NT2/D1 (cell line): ENCODE measurements around the gene GARIN5A.

Experiments
- SUZ12 ChIP-seq: IDR thresholded peaks from 2 replicates; pipeline ENCODE4 v1.6.1; 2011; ENCODE audit not compliant: insufficient read length, insufficient read depth; ENCODE audit errors: extremely low read depth
- YY1 ChIP-seq: IDR thresholded peaks from 2 replicates; pipeline ENCODE4 v1.6.1; 2011; ENCODE audit not compliant: insufficient read length, insufficient read depth

DNA sequence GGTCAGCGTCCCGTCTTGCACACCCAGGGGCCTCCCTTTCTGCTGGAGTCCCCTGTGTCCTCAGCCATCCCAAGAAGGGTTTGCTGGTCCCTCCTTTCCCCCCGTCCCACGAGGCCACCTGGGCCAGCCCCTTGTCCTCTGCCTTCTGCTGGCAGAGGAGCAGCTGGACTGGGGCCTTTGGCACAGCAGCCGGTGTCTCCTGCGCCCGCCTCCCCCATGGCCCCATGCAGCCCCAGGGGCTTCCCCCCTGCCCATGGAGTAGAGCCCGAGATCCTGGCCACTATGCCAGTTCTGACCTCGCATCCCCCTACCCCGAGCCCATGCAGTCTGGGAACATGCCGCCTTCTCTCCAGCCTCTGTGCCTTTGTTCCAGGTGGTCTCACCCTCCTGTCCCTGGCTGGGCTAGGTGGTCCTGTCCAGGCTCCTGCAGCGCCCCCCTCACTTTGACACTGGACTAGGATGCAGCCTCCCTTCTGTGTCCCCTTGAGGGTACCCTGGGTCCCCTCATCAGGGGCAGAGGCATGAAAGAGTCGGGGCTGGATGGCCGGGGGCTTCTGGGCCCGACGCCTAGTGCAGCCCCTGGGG, 5.7 kb upstream of the GARIN5A start:
- TF ChIP-seq SUZ12 (no peak), YY1 (no peak)
